HepG2 (cell line): ENCODE data around the gene NEURL2. TPM values are rescaled to one million over a fixed set of nuclear protein-coding genes. Genes with fewer than 3 reads are reported as not detected.
A peak's percentile ranks its signal among the peaks of the same experiment; 100 is the strongest.

ENCODE experiments used
- ATAC-seq: fragments of 200-7000 bp; cut with Tn5 transposase; 3 replicates; pipeline ENCODE4 v1.9.1; 2020; ENCODE audit warnings: mild to moderate bottlenecking, moderate library complexity
- BruUV-seq: library from RNA; stranded (reverse); fragments of 400-500 nt; replicated peaks from 2 replicates; lab custom pipeline; 2021; lab: Mats Ljungman, UMichigan
- CTCF ChIA-PET: fragments of 300-600 bp; formaldehyde crosslinking; extraction: SDS; loops from one replicate; lab custom pipeline; 2021; ENCODE audit warnings: low total read pairs, inconsistent platforms, low intra/inter-chr PET ratio; lab: Yijun Ruan, JAX
- POLR2A ChIA-PET: fragments of 350-600 bp; sonication (Branson Sonifier 250); formaldehyde crosslinking; loops from one replicate; lab custom pipeline; 2020; ENCODE audit warnings: antibody characterized with exemption, inconsistent platforms; lab: Yijun Ruan, JAX
- DNase-seq: peaks from one replicate; pipeline ENCODE4 v3.0.0-alpha.2; 2015; ENCODE audit warnings: low spot score
- FAIRE-seq: peaks from 3 replicates; lab custom pipeline; 2011; peaks lifted over from hg19 to GRCh38; lab: Jason Lieb, UNC
- H2AFZ ChIP-seq: one replicate; pipeline ENCODE4 v1.6.1; 2011; ENCODE audit warnings: low read length, inconsistent platforms
- H3K27ac ChIP-seq: fragments of 300-600 bp; 3 replicates; pipeline ENCODE4 v1.8.0; 2011; ENCODE audit warnings: mixed run types, mild to moderate bottlenecking, mixed read lengths, low read length, inconsistent platforms; ENCODE audit not compliant: insufficient read depth; ENCODE audit errors: extremely low read length
- H3K27me3 ChIP-seq, 2 experiments: fragments of 200-600 bp in 1 of 2; 2 replicates in 1 of 2; 3 replicates in 1 of 2; pipeline versions ENCODE4 v1.6.0 to v1.8.0; 2011; ENCODE audit warnings: low read length in 2 of 2, mild to moderate bottlenecking in 2 of 2, moderate library complexity in 2 of 2, inconsistent platforms in 1 of 2; ENCODE audit not compliant: insufficient read depth in 2 of 2, control insufficient read depth in 1 of 2
- H3K36me3 ChIP-seq, 2 experiments: fragments of 200-600 bp in 1 of 2; replicated peaks in 1 of 2; 2 replicates in 1 of 2; 3 replicates in 1 of 2; pipeline versions ENCODE4 v1.5.1 to v1.8.0; 2011; ENCODE audit warnings: low read length in 2 of 2, inconsistent platforms in 1 of 2; ENCODE audit not compliant: insufficient read depth in 2 of 2, control insufficient read depth in 1 of 2
- H3K4me1 ChIP-seq: 2 replicates; pipeline ENCODE4 v1.5.1; 2012; ENCODE audit warnings: low read length, inconsistent platforms; ENCODE audit not compliant: insufficient read depth
- H3K4me2 ChIP-seq: 2 replicates; pipeline ENCODE4 v1.6.0; 2011; ENCODE audit warnings: low read depth, low read length, inconsistent platforms
- H3K4me3 ChIP-seq, 3 experiments: fragments of 200-600 bp in 1 of 3; sonication (generic), shearing (Covaris generic) in 1 of 3; replicated peaks in 1 of 3; 2 replicates each; pipeline ENCODE4 v1.5.1; 2011 to 2016; ENCODE audit warnings: low read length in 3 of 3, inconsistent platforms in 2 of 3, low read depth in 2 of 3, mild to moderate bottlenecking in 2 of 3, control low read depth in 1 of 3, mixed read lengths in 1 of 3; ENCODE audit not compliant: insufficient read depth in 1 of 3
- H3K79me2 ChIP-seq: one replicate; pipeline ENCODE4 v1.6.1; 2011; ENCODE audit warnings: low read length, inconsistent platforms; ENCODE audit not compliant: insufficient read depth
- H3K9ac ChIP-seq: 2 replicates; pipeline ENCODE4 v1.6.0; 2011; ENCODE audit warnings: mild to moderate bottlenecking, low read depth, low read length, inconsistent platforms; ENCODE audit not compliant: insufficient read depth
- H3K9me3 ChIP-seq: 2 replicates; pipeline ENCODE4 v1.5.1; 2012; ENCODE audit warnings: mild to moderate bottlenecking, low read length
- H4K20me1 ChIP-seq: 2 replicates; pipeline ENCODE4 v1.6.0; 2011; ENCODE audit warnings: inconsistent platforms, mild to moderate bottlenecking, low read length, moderate library complexity; ENCODE audit not compliant: insufficient read depth
- ATF1 ChIP-seq: IDR thresholded peaks from 2 replicates; pipeline ENCODE4 v1.6.1; 2016; ENCODE audit warnings: mild to moderate bottlenecking, control low read depth
- CCAR2 ChIP-seq: fragments of 200-400 bp; formaldehyde crosslinking; optimal IDR thresholded peaks from 2 replicates; pipeline ENCODE3; 2018; ENCODE audit warnings: low read depth, mild to moderate bottlenecking, low read length, moderate library complexity
- CCDC6 ChIP-seq: sonication (generic); formaldehyde crosslinking; IDR thresholded peaks from 2 replicates; pipeline ENCODE4 v1.8.1; 2022; ENCODE audit warnings: mild to moderate bottlenecking, missing genetic modification reagents, moderate library complexity
- HDAC2 ChIP-seq: sonication (generic); formaldehyde crosslinking; IDR thresholded peaks from 2 replicates; pipeline ENCODE4 v1.4.0; 2020; ENCODE audit warnings: missing genetic modification reagents
- HNRNPH1 ChIP-seq: fragments of 200-400 bp; formaldehyde crosslinking; optimal IDR thresholded peaks from 2 replicates; pipeline ENCODE3; 2017; ENCODE audit warnings: mild to moderate bottlenecking, low read depth, low read length
- HOXA9 ChIP-seq: sonication (generic); formaldehyde crosslinking; IDR thresholded peaks from 2 replicates; pipeline ENCODE4 v1.8.1; 2022; ENCODE audit warnings: missing genetic modification reagents, mild to moderate bottlenecking, moderate library complexity, borderline replicate concordance
- IKZF1 ChIP-seq: fragments of 450-650 bp; IDR thresholded peaks from 2 replicates; pipeline ENCODE4 v1.7.1; 2016
- PHF8 ChIP-seq: sonication (generic); formaldehyde crosslinking; IDR thresholded peaks from 2 replicates; pipeline ENCODE4 v1.5.0; 2020; ENCODE audit warnings: missing genetic modification reagents
- TGIF2 ChIP-seq: IDR thresholded peaks from 2 replicates; pipeline ENCODE4 v1.6.1; 2016; ENCODE audit warnings: control low read depth, missing compliant biosample characterization
- YEATS4 ChIP-seq: sonication (generic); formaldehyde crosslinking; IDR thresholded peaks from 2 replicates; pipeline ENCODE4 v1.4.0; 2020; ENCODE audit warnings: missing genetic modification reagents, borderline replicate concordance
- ZIK1 ChIP-seq: sonication (generic); formaldehyde crosslinking; IDR thresholded peaks from 2 replicates; pipeline ENCODE4 v1.5.0; 2020; ENCODE audit warnings: mild to moderate bottlenecking, low read depth, missing genetic modification reagents, borderline replicate concordance
- ZNF382 ChIP-seq: sonication (generic); formaldehyde crosslinking; IDR thresholded peaks from 2 replicates; pipeline ENCODE4 v1.5.0; 2020; ENCODE audit warnings: missing genetic modification reagents, mild to moderate bottlenecking, borderline replicate concordance
- ZNF549 ChIP-seq: sonication (generic); formaldehyde crosslinking; IDR thresholded peaks from 2 replicates; pipeline ENCODE4 v1.5.0; 2020; ENCODE audit warnings: missing genetic modification reagents
- ZNF563 ChIP-seq: sonication (generic); formaldehyde crosslinking; IDR thresholded peaks from 2 replicates; pipeline ENCODE4 v1.8.0; 2022; ENCODE audit warnings: mild to moderate bottlenecking, moderate library complexity, missing genetic modification reagents
- ZNF598 ChIP-seq: sonication (generic); formaldehyde crosslinking; IDR thresholded peaks from 2 replicates; pipeline ENCODE4 v1.5.1; 2020; ENCODE audit warnings: mild to moderate bottlenecking, missing genetic modification reagents, borderline replicate concordance
- ZSCAN22 ChIP-seq: sonication (generic); formaldehyde crosslinking; IDR thresholded peaks from 2 replicates; pipeline ENCODE4 v1.4.0; 2020; ENCODE audit warnings: mild to moderate bottlenecking, missing genetic modification reagents
- WGBS: methylation state at CpG from one replicate; pipeline ENCODE4 v1.1.6; 2017; ENCODE audit warnings: low lambda C conversion rate; 5-methylcytosine and 5-hydroxymethylcytosine counted together
- in situ Hi-C: cut with HindIII; loops from 2 replicates; pipeline ENCODE4 v1.10.0; 2017; ENCODE audit warnings: low pct_unique_long_range_greater_than_20kb; ENCODE audit not compliant: extremely low pct_ligation_motif_present
- intact Hi-C: fragments of 100-400 bp; cut with micrococcal nuclease; formaldehyde crosslinking; loops from one replicate; pipeline ENCODE4 v1.10.0; 2022; ENCODE audit not compliant: unreplicated experiment
- polyA plus RNA-seq, 8 experiments: library from polyadenylated mRNA; depleted of rRNA in 3 of 8; stranded (reverse) in 7 of 8; unstranded in 1 of 8; fragments of >200 nt; fragmentation: Illumina TruSeq in 4 of 8; extraction: Trizol in 4 of 8; gene quantifications; 2 replicates each; pipeline versions ENCODE4 v1.2.1 to v1.2.3, GENCODE V29; 2011 to 2016; ENCODE audit warnings: low read depth in 4 of 8, missing spikeins in 1 of 8, mixed read lengths in 1 of 8; ENCODE audit not compliant: insufficient read depth in 1 of 8
- total RNA-seq, 5 experiments: library from RNA; depleted of rRNA; stranded (reverse); fragments of >200 nt; fragmentation: Illumina TruSeq; extraction: Trizol; gene quantifications; 2 replicates each; pipeline ENCODE4 v1.2.3, GENCODE V29; 2016; ENCODE audit warnings: low read depth in 1 of 5
- TF ChIP-seq, protein P1 (sequence below): sonication (generic); formaldehyde crosslinking; conservative IDR thresholded peaks from 2 replicates; pipeline ENCODE4 v1.4.0; 2020; ENCODE audit warnings: mild to moderate bottlenecking, missing genetic modification reagents, moderate library complexity
- TF ChIP-seq, protein P2 (sequence below): sonication (generic); formaldehyde crosslinking; IDR thresholded peaks from 2 replicates; pipeline ENCODE4 v1.8.1; 2023; ENCODE audit warnings: mild to moderate bottlenecking, missing genetic modification reagents

Gene NEURL2
- total and polyA plus RNA-seq, 2 of the 13 experiments (the other 11 are each of a cell fraction or from before 2014, with no cell fraction given), result 7.2 to 9.7 TPM

DNA sequence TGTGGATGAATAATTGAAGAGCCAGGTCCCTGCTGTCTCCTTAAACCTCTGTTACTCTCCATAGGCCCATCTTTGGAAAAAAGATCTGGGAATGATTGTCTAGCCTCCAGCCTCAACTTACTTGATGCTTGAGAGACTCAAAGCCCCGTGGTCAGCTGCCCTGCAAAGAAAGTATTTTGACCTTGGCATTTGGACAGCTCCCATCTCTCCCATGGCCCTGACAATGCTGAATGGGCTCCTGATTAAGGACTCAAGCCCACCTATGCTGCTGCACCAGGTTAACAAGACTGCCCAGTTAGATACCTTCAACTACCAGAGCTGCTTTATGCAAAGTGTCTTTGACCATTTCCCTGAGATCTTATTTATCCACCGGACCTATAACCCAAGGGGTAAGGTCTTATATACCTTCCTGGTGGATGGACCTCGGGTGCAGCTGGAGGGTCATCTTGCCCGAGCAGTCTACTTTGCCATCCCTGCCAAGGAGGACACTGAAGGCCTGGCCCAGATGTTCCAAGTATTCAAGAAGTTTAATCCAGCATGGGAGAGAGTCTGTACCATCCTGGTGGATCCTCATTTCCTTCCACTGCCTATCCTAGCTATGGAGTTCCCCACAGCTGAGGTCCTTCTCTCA, 8.4 kb downstream of the NEURL2 start (continued):
- no peak for TF ChIP-seq ZSCAN22 (CRISPR knock-in tag)
- no peak for TF ChIP-seq CCDC6 (CRISPR knock-in tag)
- TF ChIP-seq HNRNPH1, result no peak
- TF ChIP-seq HDAC2 (CRISPR knock-in tag), result no peak
- no peak for TF ChIP-seq TGIF2 (CRISPR knock-in tag)

DNA sequence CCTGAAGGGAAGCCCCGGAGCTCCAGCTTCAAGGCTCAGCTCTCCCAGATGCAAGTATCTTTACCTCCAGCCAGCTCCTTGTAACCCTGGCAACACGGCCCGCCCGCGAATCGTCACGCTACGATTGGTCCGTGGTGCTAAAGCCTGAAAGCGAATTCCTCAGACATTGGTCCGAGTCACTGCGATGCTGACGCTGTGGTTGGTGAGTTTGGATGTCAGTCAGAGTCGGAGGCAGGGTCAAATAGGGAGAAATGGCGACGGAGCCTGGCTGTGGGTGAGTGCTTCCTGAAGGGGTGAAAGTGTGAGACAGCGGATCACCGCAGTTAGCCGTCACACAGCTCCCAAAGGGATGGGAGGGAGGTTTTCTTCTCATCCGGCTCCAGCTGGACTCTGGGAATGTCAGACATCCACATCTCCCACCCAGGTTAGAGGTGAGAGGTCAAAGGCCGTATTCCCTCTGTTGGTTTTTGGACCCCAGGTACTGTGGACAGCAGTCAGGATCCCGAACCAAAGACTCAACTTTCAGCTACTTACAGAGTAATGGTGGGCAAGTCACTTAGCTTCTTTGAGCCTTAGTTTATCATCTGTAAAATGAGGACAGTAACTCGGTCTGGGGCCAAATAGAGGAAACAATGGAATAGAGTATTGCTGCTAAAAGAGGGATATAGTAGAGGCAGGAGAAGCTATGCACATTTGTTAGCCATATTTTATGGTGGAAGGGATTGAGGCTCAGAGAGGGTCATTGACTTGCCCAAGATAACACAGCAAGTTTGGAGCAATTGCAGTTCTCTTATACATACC, 9.8 kb downstream of the NEURL2 start, which contains the start of gene ZSWIM1:
Gene ZSWIM1 (plus strand): TSS at position 240 of the 801 bp plus-strand sequence. CDS start 1,366 bp downstream, outside the sequence.
- CTCF ChIA-PET, result no interaction called here
- under 1% methylated on average over 23 of the region's 23 CpGs for WGBS
- peak; percentile 100 for FAIRE-seq
- TF ChIP-seq ZNF549 (CRISPR knock-in tag) (no peak), CCAR2 (peak; percentile 85), PHF8 (CRISPR knock-in tag) (peak; percentile 94), HOXA9 (CRISPR knock-in tag) (no peak), ZNF598 (CRISPR knock-in tag) (peak; percentile 91; the same call in 1 of the 2 replicates), IKZF1 (no peak), YEATS4 (peak; percentile 95), ZNF382 (no peak), ZNF563 (CRISPR knock-in tag) (no peak), ATF1 (CRISPR knock-in tag) (peak; percentile 91), ZIK1 (CRISPR knock-in tag) (peak; percentile 83; the same call in 1 of the 2 replicates)
- TF ChIP-seq, protein P1, sequence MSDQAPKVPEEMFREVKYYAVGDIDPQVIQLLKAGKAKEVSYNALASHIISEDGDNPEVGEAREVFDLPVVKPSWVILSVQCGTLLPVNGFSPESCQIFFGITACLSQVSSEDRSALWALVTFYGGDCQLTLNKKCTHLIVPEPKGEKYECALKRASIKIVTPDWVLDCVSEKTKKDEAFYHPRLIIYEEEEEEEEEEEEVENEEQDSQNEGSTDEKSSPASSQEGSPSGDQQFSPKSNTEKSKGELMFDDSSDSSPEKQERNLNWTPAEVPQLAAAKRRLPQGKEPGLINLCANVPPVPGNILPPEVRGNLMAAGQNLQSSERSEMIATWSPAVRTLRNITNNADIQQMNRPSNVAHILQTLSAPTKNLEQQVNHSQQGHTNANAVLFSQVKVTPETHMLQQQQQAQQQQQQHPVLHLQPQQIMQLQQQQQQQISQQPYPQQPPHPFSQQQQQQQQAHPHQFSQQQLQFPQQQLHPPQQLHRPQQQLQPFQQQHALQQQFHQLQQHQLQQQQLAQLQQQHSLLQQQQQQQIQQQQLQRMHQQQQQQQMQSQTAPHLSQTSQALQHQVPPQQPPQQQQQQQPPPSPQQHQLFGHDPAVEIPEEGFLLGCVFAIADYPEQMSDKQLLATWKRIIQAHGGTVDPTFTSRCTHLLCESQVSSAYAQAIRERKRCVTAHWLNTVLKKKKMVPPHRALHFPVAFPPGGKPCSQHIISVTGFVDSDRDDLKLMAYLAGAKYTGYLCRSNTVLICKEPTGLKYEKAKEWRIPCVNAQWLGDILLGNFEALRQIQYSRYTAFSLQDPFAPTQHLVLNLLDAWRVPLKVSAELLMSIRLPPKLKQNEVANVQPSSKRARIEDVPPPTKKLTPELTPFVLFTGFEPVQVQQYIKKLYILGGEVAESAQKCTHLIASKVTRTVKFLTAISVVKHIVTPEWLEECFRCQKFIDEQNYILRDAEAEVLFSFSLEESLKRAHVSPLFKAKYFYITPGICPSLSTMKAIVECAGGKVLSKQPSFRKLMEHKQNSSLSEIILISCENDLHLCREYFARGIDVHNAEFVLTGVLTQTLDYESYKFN (CRISPR knock-in tag), result peak; percentile 56
- TF ChIP-seq, protein P2, sequence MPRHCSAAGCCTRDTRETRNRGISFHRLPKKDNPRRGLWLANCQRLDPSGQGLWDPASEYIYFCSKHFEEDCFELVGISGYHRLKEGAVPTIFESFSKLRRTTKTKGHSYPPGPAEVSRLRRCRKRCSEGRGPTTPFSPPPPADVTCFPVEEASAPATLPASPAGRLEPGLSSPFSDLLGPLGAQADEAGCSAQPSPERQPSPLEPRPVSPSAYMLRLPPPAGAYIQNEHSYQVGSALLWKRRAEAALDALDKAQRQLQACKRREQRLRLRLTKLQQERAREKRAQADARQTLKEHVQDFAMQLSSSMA (CRISPR knock-in tag), result peak; percentile 92

More for the DNA sequence above, 9.8 kb downstream of the NEURL2 start, which contains the start of gene ZSWIM1:
- no peaks in the 10 kb centered on the region; a peak in 1 of 5 replicates for H3K27me3 ChIP-seq
- POLR2A ChIA-PET, result interaction anchor here (0.6 to 7.5 kb wide), 33 partner anchors 9 to 921 kb away, joined by 3 to 129 read pairs (median 6); partner anchors contain the start of genes ACOT8, CTSA, DNTTIP1 and NEURL2
- intact Hi-C loops, result loop anchor here (1.0 to 10.0 kb wide), 3 partner anchors 10 to 86 kb away; partner anchors contain the start of genes CTSA, DNTTIP1, NEURL2 and SNX21
- H3K36me3 ChIP-seq, result peaks cover 22 to 45% of the 10 kb centered on the region in 2 experiments
- ATAC-seq (peak; percentile 98), DNase-seq (peak; percentile 100)
- H3K9ac ChIP-seq, result peak within 1 kb of the TSS; percentile 91
- H3K4me1 ChIP-seq, result peaks cover 22% of the 10 kb centered on the region
- BruUV-seq, result TSS peak; percentile 85
- peak within 1 kb of the TSS; percentile 15 for H2AFZ ChIP-seq
- H3K79me2 ChIP-seq, result peaks cover 16% of the 10 kb centered on the region
- peak within 1 kb of the TSS; percentile 83 to 92 (median 89) for H3K4me3 ChIP-seq
- H3K4me2 ChIP-seq, result peak within 1 kb of the TSS; percentile 96
- H3K9me3 ChIP-seq, result no peaks in the 10 kb centered on the region
- in situ Hi-C loops, result no loop called here
- H4K20me1 ChIP-seq, result no peaks in the 10 kb centered on the region
- peak within 1 kb of the TSS; percentile 75 for H3K27ac ChIP-seq
